Astrocyte (in vitro differentiated cells and primary cell): ENCODE measurements around the gene FRG2. TPM values are rescaled to one million over a fixed set of nuclear protein-coding genes. Genes with fewer than 3 reads are reported as not detected.
"Not testable (repeated sequence)": the region's sequence is repeated elsewhere in the genome, so short reads cannot be mapped to it uniquely, and the experiment has no call there.

Experiments
- DNase-seq: peaks from one replicate; pipeline ENCODE4 v3.0.0-alpha.2; 2010; ENCODE audit warnings: low read depth
- FAIRE-seq: peaks from 2 replicates; lab custom pipeline; 2011; peaks lifted over from hg19 to GRCh38; lab: Jason Lieb, UNC
- H2AFZ ChIP-seq: 2 replicates; pipeline ENCODE4 v1.6.0; 2012; ENCODE audit warnings: low read depth, low read length, inconsistent platforms
- H3K27ac ChIP-seq: 2 replicates; pipeline ENCODE4 v1.5.1; 2011; ENCODE audit warnings: low read depth, low read length, inconsistent platforms
- H3K27me3 ChIP-seq: 2 replicates; pipeline ENCODE4 v1.6.0; 2011; ENCODE audit warnings: low read length, inconsistent platforms; ENCODE audit not compliant: insufficient read depth
- H3K36me3 ChIP-seq: 2 replicates; pipeline ENCODE4 v1.5.1; 2011; ENCODE audit warnings: low read length, inconsistent platforms; ENCODE audit not compliant: insufficient read depth
- H3K4me1 ChIP-seq: 2 replicates; pipeline ENCODE4 v1.5.1; 2011; ENCODE audit warnings: low read length, inconsistent platforms; ENCODE audit not compliant: insufficient read depth
- H3K4me2 ChIP-seq: 2 replicates; pipeline ENCODE4 v1.6.0; 2012; ENCODE audit warnings: low read length, inconsistent platforms
- H3K4me3 ChIP-seq: 2 replicates; pipeline ENCODE4 v1.5.1; 2011; ENCODE audit warnings: low read depth, mild to moderate bottlenecking, low read length, inconsistent platforms; ENCODE audit not compliant: insufficient read depth
- H3K79me2 ChIP-seq: 2 replicates; pipeline ENCODE4 v1.6.0; 2012; ENCODE audit warnings: mild to moderate bottlenecking, low read length, inconsistent platforms; ENCODE audit not compliant: insufficient read depth
- H3K9ac ChIP-seq: 2 replicates; pipeline ENCODE4 v1.6.0; 2012; ENCODE audit warnings: mild to moderate bottlenecking, low read length, inconsistent platforms
- H3K9me3 ChIP-seq: 2 replicates; pipeline ENCODE4 v1.5.1; 2012; ENCODE audit warnings: low read depth, mild to moderate bottlenecking, low read length, inconsistent platforms; ENCODE audit not compliant: insufficient read depth
- H4K20me1 ChIP-seq: 2 replicates; pipeline ENCODE4 v1.6.0; 2012; ENCODE audit warnings: low read length, inconsistent platforms; ENCODE audit not compliant: insufficient read depth
- H3K27ac Mint-ChIP-seq: one replicate; pipeline ENCODE4 v1.8.0; 2021; ENCODE audit warnings: mild to moderate bottlenecking, mixed read lengths; ENCODE audit not compliant: unreplicated experiment
- H3K27me3 Mint-ChIP-seq: one replicate; pipeline ENCODE4 v1.8.0; 2021; ENCODE audit warnings: low read depth, mixed read lengths; ENCODE audit not compliant: unreplicated experiment
- H3K36me3 Mint-ChIP-seq: one replicate; pipeline ENCODE4 v1.8.0; 2021; ENCODE audit warnings: low read depth, mixed read lengths; ENCODE audit not compliant: unreplicated experiment
- H3K4me1 Mint-ChIP-seq: one replicate; pipeline ENCODE4 v1.8.0; 2021; ENCODE audit warnings: low read depth, mixed read lengths; ENCODE audit not compliant: unreplicated experiment
- H3K4me3 Mint-ChIP-seq: one replicate; pipeline ENCODE4 v1.8.0; 2021; ENCODE audit warnings: mild to moderate bottlenecking, moderate library complexity, mixed read lengths; ENCODE audit not compliant: unreplicated experiment
- H3K9me3 Mint-ChIP-seq: one replicate; pipeline ENCODE4 v1.8.0; 2021; ENCODE audit warnings: mild to moderate bottlenecking, mixed read lengths; ENCODE audit not compliant: unreplicated experiment
- CTCF ChIP-seq: IDR thresholded peaks from 2 replicates; pipeline ENCODE4 v1.5.1; 2011; ENCODE audit warnings: low read depth, mild to moderate bottlenecking, inconsistent platforms, low read length, moderate library complexity; ENCODE audit not compliant: insufficient read depth
- EZH2 ChIP-seq: IDR thresholded peaks from 2 replicates; pipeline ENCODE4 v1.6.1; 2012; ENCODE audit warnings: mild to moderate bottlenecking, low read length, inconsistent platforms; ENCODE audit not compliant: insufficient read depth
- total RNA-seq: library from RNA; stranded (reverse); gene quantifications from 2 replicates; pipeline ENCODE4 v1.2.1, GENCODE V29; 2021

The FRG2 gene
- total RNA-seq, 1 donor from 2014 or later = not detected

- Histone ChIP-seq H3K9me3 (no peaks in the 10 kb centered on the region), H3K9ac (no peak overlapping the region), H4K20me1 (no peaks in the 10 kb centered on the region), H3K27ac (no peak overlapping the region), H3K4me1 (no peaks in the 10 kb centered on the region), H3K4me3 (no peak overlapping the region), H3K4me2 (no peak overlapping the region), H3K27me3 (no peaks in the 10 kb centered on the region), H3K36me3 (no peaks in the 10 kb centered on the region), H3K79me2 (no peaks in the 10 kb centered on the region), H2AFZ (no peak overlapping the region)
- Mint-ChIP-seq H3K36me3 (no peaks in the 10 kb centered on the region), H3K27me3 (peaks cover 2% of the 10 kb centered on the region), H3K4me3 (no peak overlapping the region), H3K4me1 (no peaks in the 10 kb centered on the region), H3K9me3 (peaks cover 8% of the 10 kb centered on the region), H3K27ac (no peak overlapping the region)
- DNase-seq = no peak
- TF ChIP-seq EZH2 (no peak), CTCF (no peak)
- no peak for FAIRE-seq
Observed at GRCh38 chr4:189981970-189982369, 45.1 kb downstream of the FRG2 start.

- H3K79me2 ChIP-seq, DNase-seq, H3K27me3 ChIP-seq, H3K4me1 Mint-ChIP-seq, H3K27ac ChIP-seq, H4K20me1 ChIP-seq, H3K4me3 ChIP-seq, H3K36me3 Mint-ChIP-seq, H3K27me3 Mint-ChIP-seq, H3K9me3 ChIP-seq, H3K36me3 ChIP-seq, H3K4me1 ChIP-seq, H3K4me3 Mint-ChIP-seq, H3K4me2 ChIP-seq, FAIRE-seq, H3K9ac ChIP-seq, H3K9me3 Mint-ChIP-seq, H2AFZ ChIP-seq, H3K27ac Mint-ChIP-seq: not testable (repeated sequence)
Observed at GRCh38 chr4:189980292-189980691, 46.8 kb downstream of the FRG2 start.

GRCh38 chr4:189979196-189980047 is 47.6 kb downstream of the FRG2 start:
- Histone ChIP-seq H3K4me2 (no peak overlapping the region), H3K9me3 (no peaks in the 10 kb centered on the region), H3K4me1 (no peaks in the 10 kb centered on the region), H3K36me3 (no peaks in the 10 kb centered on the region), H4K20me1 (no peaks in the 10 kb centered on the region), H3K9ac (no peak overlapping the region), H3K4me3 (no peak overlapping the region), H3K27ac (no peak overlapping the region), H3K79me2 (no peaks in the 10 kb centered on the region), H3K27me3 (no peaks in the 10 kb centered on the region), H2AFZ (no peak overlapping the region)
- no peak overlapping the region for H3K4me3 Mint-ChIP-seq
- no peaks in the 10 kb centered on the region for H3K4me1 Mint-ChIP-seq
- FAIRE-seq = no peak
- peaks cover 2% of the 10 kb centered on the region for H3K27me3 Mint-ChIP-seq
- H3K27ac Mint-ChIP-seq = no peak overlapping the region
- H3K36me3 Mint-ChIP-seq = no peaks in the 10 kb centered on the region
- H3K9me3 Mint-ChIP-seq = peaks cover 6% of the 10 kb centered on the region
- no peak for TF ChIP-seq EZH2
- no peak for TF ChIP-seq CTCF
- DNase-seq = no peak

Other genes with a start within 250 kb of the FRG2 start
- gene FRG1, start 86.4 kb downstream of the FRG2 start, total RNA-seq = 30.7 and 33.4 TPM in 2 replicates
- not detected in 2 replicates for gene DBET, start 37.2 kb upstream of the FRG2 start, total RNA-seq
- not detected in 2 replicates for gene DUX4, start 146.5 kb upstream of the FRG2 start, total RNA-seq